ENCODE data around the gene DKK3.
A peak's percentile ranks its signal among the peaks of the same experiment; 100 is the strongest.

DKK3 gene

DNA sequence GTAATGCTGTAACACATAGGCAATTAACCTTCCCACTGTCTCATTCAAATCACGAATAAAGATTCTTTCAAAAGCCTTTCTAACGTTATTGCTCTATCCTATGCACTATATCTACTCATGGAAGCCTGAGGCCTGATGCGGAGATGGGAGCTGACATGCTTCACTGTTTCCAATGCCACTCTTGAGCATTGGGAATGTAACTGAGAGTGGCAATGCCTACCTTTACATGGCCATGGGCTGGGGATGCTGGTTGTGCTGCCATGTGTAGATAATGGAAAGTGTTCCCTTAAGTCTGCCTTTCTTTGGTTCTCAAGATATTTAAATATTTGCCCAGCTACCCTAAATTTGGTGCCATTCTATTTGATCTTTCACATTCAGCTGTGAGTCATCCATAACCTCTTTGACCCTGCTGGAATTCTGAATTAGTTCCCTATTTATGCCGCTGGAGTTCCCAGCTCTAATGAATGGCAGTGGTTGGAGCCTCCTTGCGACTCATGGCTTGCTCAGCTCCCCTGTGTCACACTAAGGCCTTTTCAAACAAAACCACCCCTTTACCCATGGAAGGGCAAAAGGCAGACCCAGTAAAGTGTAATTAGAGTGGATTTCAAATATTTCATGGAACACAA, 21.4 kb upstream of the DKK3 start:
- no peak for DNase-seq

DNA sequence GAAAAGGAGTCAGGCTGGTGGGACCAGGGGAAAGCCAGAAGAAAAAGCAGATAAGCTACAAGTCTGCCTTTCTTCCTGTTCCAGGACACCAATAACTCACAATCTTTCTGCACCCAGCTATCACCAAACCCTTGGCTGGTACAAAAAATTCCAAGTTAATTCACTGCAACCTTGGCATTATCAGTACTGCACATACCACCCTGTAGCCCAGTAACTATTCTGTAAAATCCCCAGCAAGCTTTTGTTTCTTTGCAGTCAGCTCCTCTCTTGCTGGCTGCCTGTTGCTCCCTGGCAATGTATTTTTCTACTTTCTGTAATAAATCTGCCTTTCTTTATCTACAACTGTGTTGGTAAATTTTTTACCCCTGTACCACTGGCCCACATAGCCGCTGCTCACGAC, 20.7 kb upstream of the DKK3 start:
- no peak for DNase-seq

- DNase-seq: no peak
These were observed 19.9 kb upstream of the DKK3 start for GRCh38 chr11:12028303-12028702.

- DNase-seq: no peak
These were observed 18.1 kb upstream of the DKK3 start for GRCh38 chr11:12026331-12027211.

GRCh38 chr11:12024254-12024926, 16.0 kb upstream of the DKK3 start:
- no peak for DNase-seq

DNA sequence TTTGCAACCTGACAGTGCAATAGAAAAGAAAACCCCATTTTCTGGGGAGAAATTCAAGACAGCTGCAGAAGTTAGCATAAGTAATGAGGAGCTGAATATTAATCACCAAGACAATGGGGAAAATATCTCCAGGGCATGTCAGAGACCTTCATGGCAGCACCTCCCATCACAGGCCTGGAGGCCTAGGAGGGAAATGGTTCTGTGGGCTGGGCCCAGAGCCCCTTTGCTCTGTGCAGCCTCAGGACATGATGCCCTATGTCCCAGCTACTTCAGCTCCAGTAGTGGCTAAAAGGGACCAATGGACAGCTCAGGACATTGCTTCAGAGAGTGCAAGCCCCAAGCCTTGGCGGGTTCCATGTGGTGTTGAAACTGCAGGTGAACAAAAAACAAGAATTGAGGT, 14.6 kb upstream of the DKK3 start:
- DNase-seq: no peak

DNA sequence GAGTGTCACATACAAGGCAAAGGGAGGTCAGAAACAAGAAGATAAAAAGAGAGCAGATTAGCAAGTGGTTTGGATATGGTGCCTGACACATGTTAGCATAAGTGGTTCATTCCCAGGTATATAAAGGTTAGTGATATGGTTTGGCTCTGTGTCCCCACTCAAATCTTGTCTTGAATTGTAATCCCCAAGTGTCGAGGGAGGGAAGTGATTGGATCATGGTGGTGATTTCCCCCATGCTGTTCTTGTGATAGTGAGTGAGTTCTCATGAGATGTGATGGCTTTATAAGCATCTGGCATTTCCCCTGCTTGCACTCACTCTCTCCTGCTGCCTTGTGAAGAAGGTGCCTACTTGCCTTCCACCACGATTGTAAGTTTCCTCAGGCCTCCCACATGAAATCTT, 12.1 kb upstream of the DKK3 start:
- DNase-seq: no peak

GRCh38 chr11:12019866-12020416, 11.5 kb upstream of the DKK3 start:
- DNase-seq: no peak

DNA sequence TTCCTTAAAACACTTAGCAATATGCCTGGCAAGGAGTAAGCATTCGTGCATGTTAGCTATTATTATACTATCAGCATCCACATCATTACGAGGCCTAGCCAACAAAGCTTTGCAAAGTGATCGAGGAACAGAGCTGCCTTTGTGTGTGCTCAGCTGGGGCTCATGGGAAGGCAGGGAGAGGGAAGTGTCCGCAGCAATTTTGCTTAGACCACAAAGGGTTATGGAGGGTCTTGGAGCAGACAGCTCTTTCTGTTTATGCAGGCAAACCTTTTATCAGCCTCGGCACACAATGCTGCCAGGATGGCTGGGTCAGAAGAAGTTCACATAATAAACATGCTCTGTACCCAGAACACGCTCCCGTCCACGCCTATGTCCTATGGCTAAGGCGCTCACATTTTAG, 10.9 kb upstream of the DKK3 start:
- DNase-seq: no peak

GRCh38 chr11:12017865-12018453, 9.5 kb upstream of the DKK3 start:
- no peak for DNase-seq

GRCh38 chr11:12017243-12017678, 8.8 kb upstream of the DKK3 start:
- DNase-seq: no peak

- no peak for DNase-seq
These were observed 7.8 kb upstream of the DKK3 start for GRCh38 chr11:12016246-12016645.

DNA sequence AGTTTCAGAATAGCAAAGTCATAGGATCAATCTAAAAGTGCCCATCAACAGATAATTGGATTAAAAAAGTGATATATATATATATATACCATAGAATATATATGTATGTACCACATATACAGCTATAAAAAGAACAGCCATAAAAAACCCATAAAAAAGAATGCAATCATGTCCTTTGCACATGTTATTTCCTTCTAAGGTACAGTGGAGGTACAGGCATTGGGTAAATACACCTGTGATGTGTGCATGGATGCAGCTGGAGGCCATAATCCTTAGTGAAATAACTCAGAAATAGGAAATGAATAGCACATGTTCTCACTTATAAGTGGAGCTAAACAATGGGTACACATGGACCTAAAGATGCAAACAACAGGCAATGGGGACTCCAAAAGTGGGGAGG, 7.1 kb upstream of the DKK3 start:
- no peak for DNase-seq

GRCh38 chr11:12013781-12014180, 5.4 kb upstream of the DKK3 start:
- DNase-seq: no peak

DNA sequence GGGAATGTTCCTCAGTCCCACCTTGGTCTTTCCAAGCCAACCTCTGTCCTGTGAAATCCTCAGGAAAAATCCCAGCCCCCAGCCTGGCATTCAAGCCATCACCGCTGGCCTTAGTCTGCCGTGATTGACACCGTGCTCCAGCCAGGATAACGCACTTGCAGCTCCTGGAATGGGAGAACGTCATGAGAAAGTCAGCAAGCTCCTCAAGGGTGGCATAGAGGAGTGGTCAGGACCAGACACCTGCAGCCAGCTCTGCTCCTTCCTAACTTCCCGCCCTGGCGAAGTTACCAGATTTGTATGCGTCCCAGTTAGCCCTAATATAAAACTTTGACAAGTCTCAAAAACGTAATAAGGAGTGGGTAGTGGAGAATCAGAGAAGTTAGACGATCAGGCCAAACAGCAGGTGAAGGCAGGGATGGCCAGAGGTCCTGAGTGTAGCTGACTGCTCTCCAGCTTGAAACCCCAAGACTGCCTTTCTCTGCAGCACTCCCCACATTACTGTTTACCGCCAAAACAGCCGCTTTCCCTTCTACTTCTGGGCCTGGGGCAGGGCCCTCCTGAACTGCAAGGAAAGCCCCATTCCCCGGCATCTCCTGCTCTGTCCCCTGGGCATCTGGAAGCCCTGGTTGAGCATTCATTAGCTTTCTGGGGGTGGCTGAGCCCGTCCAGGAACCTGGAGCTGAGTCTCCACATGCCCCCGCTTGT, 1.3 kb upstream of the DKK3 start:
- DNase-seq: no peak

- DNase-seq: peak; percentile 30
These were observed 577 bp upstream of the DKK3 start for GRCh38 chr11:12008790-12009616.

DNA sequence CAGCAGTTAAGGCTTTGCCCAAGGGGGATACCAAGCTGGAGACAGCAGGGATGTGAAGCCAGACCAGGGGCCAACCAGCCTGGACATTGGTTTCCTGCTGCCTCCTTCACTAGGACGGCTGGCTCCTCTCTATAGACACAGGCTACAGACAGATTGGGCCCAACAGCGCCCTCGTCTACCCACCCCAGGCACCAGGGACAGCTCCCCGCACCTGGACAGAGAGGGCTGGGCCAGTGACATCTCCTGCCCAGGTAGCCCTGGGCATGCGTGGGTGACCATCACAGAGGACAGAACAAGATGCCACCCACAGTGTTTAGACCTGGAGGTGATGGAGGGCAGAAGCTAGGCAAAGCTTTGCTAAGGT, 1.2 kb downstream of the DKK3 start:
- no peak for DNase-seq

GRCh38 chr11:12006552-12007229, 1.7 kb downstream of the DKK3 start:
- no peak for DNase-seq

- DNase-seq: no peak
These were observed 3.0 kb downstream of the DKK3 start for GRCh38 chr11:12005476-12005875.

DNA sequence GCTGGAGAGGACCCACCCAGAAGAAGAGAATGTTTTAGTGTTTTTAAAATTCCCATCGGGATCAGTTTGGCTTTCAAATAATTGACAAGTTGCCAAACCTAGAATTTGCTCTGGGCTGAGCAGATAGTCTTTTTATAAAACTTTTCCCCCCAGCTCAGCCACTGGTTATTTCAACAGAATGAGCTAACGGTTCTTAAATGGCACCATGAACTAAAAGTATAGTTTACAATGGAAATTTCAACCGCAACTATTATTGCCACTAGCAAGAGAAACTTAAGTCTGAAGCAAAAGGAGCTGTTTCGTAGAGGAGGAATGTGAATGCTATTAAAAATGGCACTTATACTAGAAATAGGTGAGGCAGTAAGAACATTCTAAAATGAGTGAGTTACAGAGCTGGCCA, 3.4 kb downstream of the DKK3 start:
- no peak for DNase-seq

- no peak for DNase-seq
These were observed 4.6 kb downstream of the DKK3 start for GRCh38 chr11:12003815-12004214.

Measured in NCI-H774 (cell line).